Measurements from ENCODE around the gene CDC42SE1.

Gene CDC42SE1

DNA sequence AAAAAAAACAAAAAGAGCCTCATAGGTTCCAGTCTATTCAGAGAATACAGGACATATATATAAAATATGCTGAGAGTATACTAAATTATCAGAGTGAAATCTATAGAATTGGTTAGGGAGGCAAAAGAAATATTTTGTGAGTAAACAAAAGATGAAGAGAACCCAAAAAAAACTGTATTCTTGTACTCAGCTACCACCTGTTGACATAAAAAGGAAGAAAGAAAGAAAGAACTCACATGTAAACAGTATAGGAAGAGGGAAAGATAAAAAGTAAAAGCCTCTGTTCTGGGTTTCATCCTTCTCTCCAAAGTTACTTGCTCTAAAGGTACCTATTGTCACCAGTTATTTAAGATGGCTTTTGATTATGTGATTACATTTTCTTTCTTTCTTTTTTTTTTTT, 33.0 kb downstream of the CDC42SE1 start:
- TF ChIP-seq, protein P1, sequence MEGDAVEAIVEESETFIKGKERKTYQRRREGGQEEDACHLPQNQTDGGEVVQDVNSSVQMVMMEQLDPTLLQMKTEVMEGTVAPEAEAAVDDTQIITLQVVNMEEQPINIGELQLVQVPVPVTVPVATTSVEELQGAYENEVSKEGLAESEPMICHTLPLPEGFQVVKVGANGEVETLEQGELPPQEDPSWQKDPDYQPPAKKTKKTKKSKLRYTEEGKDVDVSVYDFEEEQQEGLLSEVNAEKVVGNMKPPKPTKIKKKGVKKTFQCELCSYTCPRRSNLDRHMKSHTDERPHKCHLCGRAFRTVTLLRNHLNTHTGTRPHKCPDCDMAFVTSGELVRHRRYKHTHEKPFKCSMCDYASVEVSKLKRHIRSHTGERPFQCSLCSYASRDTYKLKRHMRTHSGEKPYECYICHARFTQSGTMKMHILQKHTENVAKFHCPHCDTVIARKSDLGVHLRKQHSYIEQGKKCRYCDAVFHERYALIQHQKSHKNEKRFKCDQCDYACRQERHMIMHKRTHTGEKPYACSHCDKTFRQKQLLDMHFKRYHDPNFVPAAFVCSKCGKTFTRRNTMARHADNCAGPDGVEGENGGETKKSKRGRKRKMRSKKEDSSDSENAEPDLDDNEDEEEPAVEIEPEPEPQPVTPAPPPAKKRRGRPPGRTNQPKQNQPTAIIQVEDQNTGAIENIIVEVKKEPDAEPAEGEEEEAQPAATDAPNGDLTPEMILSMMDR (conservative IDR thresholded peaks at IDR 0.05; ENCODE audit: low read length) = no peak
- no peak overlapping the region for H3K4me3 ChIP-seq (ENCODE audit: low read length)
- no peak for DNase-seq (ENCODE audit: low read depth)

DNA sequence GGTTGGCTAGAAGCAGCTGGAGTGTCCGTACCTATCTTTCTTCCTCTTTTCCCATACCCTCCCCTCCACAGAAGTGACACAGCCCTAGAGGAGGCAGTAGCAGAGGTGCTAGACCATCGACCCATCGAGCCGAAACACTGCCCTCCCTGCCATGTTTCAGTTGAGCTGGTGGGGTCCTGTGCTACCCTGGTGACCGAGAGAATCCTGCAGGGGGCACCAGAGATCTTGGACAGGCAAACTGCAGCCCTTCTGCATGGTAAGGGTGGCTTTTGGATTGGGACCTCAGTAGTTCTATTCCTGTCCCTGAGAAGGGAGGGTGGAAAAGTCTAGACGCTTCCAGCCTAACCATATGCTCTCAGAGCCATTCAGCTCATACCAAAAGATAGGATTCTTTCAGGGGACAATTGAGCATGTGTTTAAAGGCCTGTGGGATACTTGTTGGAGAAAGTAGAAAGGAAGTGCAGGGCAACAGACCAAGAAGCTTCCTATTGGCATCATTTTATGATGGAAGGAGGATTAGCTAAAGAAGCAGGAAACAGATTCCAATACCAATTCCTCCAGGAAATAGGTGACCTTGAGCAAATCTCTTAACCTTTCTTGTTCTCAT, 34.8 kb downstream of the CDC42SE1 start:
- H3K4me3 ChIP-seq (ENCODE audit: low read length) = no peak overlapping the region
- TF ChIP-seq, protein P1 (conservative IDR thresholded peaks at IDR 0.05; ENCODE audit: low read length) = peak; percentile 81
- DNase-seq (ENCODE audit: low read depth) = peak; percentile 73

DNA sequence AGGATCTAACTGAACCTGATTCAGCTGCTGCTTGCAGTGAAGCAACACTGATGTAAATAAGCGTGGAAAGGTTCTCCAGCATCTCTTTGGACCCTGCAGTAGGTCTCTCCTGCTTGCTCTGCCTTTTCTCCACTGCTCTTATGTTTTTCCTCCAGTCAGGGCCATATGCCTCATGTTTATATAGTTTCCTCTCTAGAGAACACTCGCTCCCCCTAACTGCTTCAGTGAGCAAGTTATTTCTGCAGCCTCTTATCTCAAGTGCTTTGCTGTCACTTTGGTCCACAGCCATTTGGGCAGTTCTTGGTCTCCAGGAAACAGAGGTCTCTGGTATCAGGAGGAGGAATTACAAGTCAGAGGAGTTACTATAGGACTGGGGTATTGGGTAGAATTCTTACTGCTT, 45.9 kb downstream of the CDC42SE1 start:
- TF ChIP-seq, protein P1 (conservative IDR thresholded peaks at IDR 0.05; ENCODE audit: low read length) = no peak

DNA sequence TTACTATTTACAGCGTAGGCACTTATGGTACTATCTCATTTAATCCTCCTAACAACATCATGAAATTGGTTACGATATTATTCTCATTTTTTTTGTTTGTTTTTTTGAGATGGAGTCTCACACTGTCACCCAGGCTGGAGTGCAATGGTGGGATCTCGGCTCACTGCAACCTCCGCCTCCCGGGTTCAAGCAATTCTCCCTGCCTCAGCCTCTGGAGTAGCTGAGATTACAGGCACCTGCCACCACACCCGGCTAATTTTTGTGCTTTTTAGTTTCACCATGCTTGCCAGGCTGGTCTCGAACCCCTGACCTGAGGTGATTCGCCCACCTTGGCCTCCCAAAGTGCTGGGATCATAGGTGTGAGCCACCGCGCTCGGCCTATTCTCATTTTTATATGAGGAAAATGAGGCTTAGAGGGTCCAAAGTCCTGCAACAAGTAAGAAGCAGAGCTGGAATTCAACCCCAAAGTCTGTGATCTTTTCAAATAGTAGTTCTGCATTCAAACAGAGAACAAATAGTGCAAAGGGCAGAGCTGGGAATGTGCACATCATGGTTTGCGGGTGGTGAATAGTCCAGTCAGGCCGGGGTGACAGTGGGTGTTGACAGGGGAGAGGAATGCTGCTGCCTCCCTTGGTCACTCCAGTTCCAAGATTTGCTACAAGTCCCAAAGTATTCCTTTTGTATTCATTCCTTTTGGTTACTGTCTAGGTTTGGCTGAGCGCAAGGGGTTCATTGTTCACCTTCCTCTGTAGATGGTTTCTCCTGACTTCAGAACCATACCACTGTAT, 46.5 kb downstream of the CDC42SE1 start:
- H3K4me3 ChIP-seq (ENCODE audit: low read length) = no peak overlapping the region
- no peak for DNase-seq (ENCODE audit: low read depth)
- TF ChIP-seq, protein P1 (conservative IDR thresholded peaks at IDR 0.05; ENCODE audit: low read length) = no peak

More for the DNA sequence above, 45.9 kb downstream of the CDC42SE1 start:
- no peak for DNase-seq (ENCODE audit: low read depth)
- H3K4me3 ChIP-seq (ENCODE audit: low read length) = no peak overlapping the region

DNA sequence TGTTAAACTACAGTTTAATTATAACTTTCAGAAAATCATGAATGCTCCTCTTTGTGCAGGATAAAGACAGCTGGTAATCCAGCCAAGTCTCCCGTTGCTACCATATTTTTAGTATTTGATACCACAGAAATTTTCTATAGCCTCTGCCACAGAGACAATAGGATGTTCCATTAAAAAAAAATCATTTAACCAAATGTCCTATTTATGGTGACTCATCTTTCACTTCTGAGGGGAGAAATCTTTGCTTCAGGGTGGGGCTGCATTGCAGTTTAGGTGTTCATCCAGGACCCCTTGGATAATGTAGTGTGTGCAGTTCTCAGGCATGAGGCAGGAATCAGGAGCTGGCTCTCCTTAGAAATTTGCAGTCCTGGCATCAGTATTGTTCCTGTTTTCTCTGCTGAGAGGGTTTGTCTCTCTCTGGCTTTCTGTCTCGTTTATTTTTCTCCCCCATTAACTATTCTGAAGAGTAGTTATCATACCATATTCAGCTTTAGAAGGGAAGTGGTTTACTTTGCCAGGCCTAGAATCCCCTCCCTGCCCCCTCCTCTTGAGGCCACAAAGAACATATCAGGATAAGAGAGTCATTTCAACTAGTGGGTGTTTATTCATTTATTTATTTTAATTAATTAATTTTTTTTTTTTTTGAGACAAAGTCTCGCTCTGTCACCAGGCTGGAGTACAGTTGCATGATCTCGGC, 48.1 kb downstream of the CDC42SE1 start:
- no peak overlapping the region for H3K4me3 ChIP-seq (ENCODE audit: low read length)
- TF ChIP-seq, protein P1 (conservative IDR thresholded peaks at IDR 0.05; ENCODE audit: low read length) = no peak
- no peak for DNase-seq (ENCODE audit: low read depth)

DNA sequence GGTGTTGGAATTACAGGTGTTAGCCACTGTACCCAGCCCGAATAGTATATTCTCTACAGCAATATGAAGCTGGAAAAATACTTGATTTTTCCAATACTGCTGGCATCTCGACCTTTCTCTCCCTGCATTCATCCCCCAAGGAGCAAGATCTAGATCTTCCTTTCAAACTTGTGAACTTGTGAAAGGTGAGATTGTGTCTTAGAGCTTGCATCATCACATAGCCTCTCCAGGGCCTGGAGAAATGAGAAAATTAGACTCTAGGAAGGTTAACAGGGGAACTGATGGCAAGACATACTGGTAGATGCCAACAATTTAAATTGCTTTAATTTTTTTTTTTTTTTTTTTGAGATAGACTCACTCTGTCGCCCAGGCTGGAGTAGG, 49.1 kb downstream of the CDC42SE1 start:
- TF ChIP-seq, protein P1 (conservative IDR thresholded peaks at IDR 0.05; ENCODE audit: low read length) = no peak
- DNase-seq (ENCODE audit: low read depth) = no peak
- no peak overlapping the region for H3K4me3 ChIP-seq (ENCODE audit: low read length)

Data from AG10803 (cell line).